ENCODE results near the gene PLCH1.

Gene PLCH1

DNA sequence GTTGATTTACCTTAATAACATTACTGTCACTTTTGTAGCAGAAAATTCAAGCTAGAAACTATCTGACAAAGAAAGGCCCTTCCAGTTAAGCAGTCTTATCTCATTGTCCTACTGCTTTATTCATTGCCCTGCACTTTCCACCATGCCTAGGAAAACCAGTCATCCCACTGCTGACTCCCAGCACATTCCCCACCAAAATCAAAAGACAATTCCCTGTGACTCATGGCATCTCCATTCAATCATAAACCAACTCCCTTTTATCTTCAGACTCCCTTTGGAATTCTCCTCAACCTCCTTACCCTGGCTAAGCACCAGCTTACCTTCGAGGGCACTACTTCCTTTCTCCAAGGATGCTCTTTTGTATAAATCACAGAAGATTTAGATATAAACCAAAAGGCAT is 184.3 kb downstream of the PLCH1 start:
- TF ChIP-seq, protein P1, sequence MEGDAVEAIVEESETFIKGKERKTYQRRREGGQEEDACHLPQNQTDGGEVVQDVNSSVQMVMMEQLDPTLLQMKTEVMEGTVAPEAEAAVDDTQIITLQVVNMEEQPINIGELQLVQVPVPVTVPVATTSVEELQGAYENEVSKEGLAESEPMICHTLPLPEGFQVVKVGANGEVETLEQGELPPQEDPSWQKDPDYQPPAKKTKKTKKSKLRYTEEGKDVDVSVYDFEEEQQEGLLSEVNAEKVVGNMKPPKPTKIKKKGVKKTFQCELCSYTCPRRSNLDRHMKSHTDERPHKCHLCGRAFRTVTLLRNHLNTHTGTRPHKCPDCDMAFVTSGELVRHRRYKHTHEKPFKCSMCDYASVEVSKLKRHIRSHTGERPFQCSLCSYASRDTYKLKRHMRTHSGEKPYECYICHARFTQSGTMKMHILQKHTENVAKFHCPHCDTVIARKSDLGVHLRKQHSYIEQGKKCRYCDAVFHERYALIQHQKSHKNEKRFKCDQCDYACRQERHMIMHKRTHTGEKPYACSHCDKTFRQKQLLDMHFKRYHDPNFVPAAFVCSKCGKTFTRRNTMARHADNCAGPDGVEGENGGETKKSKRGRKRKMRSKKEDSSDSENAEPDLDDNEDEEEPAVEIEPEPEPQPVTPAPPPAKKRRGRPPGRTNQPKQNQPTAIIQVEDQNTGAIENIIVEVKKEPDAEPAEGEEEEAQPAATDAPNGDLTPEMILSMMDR (IDR thresholded peaks at IDR 0.05; ENCODE audit: low read depth, low read length) = no peak
- no peak overlapping the region for H3K4me3 ChIP-seq (ENCODE audit: low read depth, low read length)

DNA sequence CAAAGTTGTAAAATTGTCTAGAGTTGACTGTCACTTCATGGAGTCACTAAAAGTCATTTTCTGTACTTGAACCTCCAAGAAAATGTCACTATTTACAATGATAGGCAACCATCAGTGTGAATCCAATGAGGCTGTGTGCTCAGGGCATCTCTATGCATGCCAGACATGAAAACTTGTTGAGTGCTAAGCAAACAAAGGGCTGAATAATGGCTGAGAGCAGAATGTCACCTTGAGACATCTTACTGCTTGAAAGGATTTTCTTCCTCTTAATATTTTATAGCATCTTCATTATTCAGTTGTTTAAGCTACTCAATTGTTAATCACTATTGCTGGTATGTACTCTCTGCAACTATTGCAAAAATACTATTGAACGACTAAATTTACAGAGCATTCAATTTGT is 184.7 kb downstream of the PLCH1 start:
- no peak overlapping the region for H3K4me3 ChIP-seq (ENCODE audit: low read depth, low read length)

DNA sequence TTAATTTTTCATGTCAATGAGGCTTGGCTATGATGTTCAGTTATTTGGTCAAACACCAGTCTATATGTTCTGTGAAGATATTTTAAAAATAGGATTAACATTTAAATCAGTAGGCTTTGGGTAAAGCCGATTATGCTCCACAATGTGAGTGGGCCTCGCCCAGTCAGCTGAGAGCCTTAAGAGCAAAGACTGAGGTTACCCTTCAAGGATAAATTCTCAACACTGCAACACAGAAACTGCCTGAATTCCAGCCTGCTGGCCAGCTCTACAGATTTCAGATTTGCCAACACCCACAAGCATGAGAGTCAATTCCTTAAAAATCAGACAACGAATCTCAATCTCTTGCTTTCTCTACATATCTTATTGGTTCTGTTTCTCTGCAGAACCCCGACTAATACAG is 188.3 kb downstream of the PLCH1 start:
- no peak overlapping the region for H3K4me3 ChIP-seq (ENCODE audit: low read depth, low read length)
- TF ChIP-seq, protein P1 (IDR thresholded peaks at IDR 0.05; ENCODE audit: low read depth, low read length) = no peak

More for the DNA sequence above, 184.7 kb downstream of the PLCH1 start:
- TF ChIP-seq, protein P1 (IDR thresholded peaks at IDR 0.05; ENCODE audit: low read depth, low read length) = no peak

DNA sequence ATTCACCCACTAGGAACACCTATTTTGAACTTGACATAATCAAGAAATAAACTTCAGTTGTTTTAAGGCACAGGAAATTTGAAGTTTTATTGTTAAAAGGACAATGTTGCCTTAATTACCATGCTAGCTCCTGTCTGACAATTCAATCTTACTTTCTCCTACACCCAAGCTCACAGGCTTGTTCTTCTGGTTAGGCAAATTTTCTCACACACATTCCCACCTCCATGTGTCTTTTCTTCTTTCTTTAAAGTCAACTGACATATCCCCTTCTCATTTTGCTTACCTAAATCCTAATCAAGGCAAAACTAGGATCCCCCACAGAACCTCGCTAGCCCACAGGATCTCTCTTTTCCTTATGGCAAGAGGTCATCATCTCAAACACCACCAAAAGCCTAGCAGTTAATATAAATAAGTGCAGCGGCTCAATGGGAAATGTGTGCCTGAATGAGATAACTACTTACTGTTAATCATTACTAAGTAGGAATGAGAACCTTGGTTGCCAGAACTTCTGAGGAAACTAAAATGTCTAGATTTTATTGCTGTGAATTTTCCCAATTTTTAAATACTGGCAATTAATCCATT is 189.3 kb downstream of the PLCH1 start:
- TF ChIP-seq, protein P1 (IDR thresholded peaks at IDR 0.05; ENCODE audit: low read depth, low read length) = no peak
- H3K4me3 ChIP-seq (ENCODE audit: low read depth, low read length) = no peak overlapping the region

DNA sequence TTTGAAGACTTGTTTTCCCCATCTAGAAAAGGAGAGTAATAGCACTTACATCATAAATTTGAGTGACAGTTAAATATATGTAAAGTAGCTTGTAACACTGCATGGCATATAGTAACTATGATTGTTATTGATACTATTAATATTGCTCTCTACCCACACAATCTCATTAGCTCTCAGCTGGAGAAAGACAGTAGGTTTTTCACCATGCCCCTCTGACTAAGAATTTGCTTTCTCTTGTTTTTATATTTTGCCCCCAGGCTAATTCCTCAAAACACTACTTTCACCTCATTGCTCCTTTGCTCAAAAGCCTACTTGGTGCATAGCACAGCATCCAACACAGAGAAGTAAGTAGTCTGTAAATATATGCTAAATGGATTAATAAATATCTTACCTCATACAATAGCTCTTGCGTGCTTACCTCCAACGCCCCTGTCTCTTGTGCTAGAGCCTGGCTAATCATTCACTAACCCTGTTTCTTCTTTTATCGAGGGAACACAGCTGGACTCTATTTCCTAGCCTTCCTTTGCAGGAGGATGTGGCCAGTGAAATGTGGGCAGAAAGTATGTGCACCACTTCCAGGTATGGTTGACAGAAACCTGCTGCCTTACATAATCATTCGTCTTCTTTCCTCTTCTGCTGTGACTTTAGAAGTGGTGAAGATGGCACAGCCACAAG is 190.0 kb downstream of the PLCH1 start:
- H3K4me3 ChIP-seq (ENCODE audit: low read depth, low read length) = no peak overlapping the region
- TF ChIP-seq, protein P1 (IDR thresholded peaks at IDR 0.05; ENCODE audit: low read depth, low read length) = no peak

DNA sequence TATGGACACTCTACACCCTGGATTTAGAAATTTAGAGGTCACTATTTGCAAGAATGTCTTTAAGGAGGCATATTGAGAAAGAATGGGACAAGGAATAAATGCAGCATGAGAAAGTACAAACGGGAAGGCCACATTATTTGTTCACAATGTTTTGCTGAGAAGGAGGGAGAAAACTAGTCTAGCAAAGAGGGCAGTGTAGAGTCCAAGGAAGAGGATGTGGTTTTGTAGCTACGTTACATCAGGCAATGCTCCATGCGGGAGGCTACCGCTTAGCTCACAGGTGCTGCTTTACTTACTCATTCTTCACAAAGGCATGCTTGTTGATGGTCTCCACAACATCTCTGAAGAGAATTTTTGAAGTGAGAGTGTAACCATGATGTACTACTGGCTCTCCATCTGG is 191.1 kb downstream of the PLCH1 start:
- no peak overlapping the region for H3K4me3 ChIP-seq (ENCODE audit: low read depth, low read length)
- TF ChIP-seq, protein P1 (IDR thresholded peaks at IDR 0.05; ENCODE audit: low read depth, low read length) = no peak

DNA sequence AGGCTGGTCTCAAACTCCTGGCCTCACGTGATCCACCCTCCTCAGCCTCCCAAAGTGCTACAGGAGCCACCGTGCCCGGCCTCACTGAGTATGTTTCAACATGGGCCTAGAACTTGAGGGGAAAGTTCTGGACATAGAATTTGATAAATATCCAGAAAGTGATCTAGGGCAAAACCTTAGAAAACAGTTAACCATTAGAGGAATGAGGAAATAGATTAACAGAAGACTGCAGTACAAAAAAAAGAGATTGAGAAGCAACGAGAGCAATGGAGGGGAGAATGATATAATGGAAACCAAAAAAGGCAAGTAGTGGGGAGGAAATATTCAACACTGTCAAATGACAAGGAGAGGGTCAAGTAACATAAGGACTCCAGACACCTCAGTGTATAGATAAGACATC is 191.5 kb downstream of the PLCH1 start:
- H3K4me3 ChIP-seq (ENCODE audit: low read depth, low read length) = no peak overlapping the region
- TF ChIP-seq, protein P1 (IDR thresholded peaks at IDR 0.05; ENCODE audit: low read depth, low read length) = no peak

Measured in WI38 (cell line).